SK-N-SH (cell line): ENCODE data around the gene UNC93B1.

Experiments
- CTCF ChIP-seq: fragments of 200-600 bp; sonication (generic); IDR thresholded peaks from 2 replicates; pipeline ENCODE4 v1.6.1; 2017; ENCODE audit warnings: antibody characterized with exemption, mild to moderate bottlenecking, moderate library complexity
- POLR2AphosphoS5 ChIP-seq: IDR thresholded peaks from 2 replicates; pipeline ENCODE4 v1.6.1; 2012; ENCODE audit warnings: low read depth, low read length
- REST ChIP-seq: IDR thresholded peaks from 2 replicates; pipeline ENCODE4 v1.6.1; 2012; ENCODE audit warnings: mild to moderate bottlenecking, low read depth, low read length, moderate library complexity

GRCh38 chr11:68038718-68039525, 35.0 kb upstream of the UNC93B1 start, which contains the start of gene TCIRG1:
- TF ChIP-seq CTCF, result no peak
- TF ChIP-seq REST, result no peak
- no peak for TF ChIP-seq POLR2AphosphoS5
